WTC11 (cell line): ENCODE data around the gene AURKB. TPM values are rescaled to one million over a fixed set of nuclear protein-coding genes. Genes with fewer than 3 reads are reported as not detected.

Experiments used
- ATAC-seq: fragments of 200-7000 bp; cut with Tn5 transposase; 2 replicates; pipeline ENCODE4 v1.10.0; 2021; ENCODE audit warnings: mild to moderate bottlenecking, moderate library complexity
- CTCF ChIA-PET: fragments of 300-600 bp; sonication (Branson Sonifier 250); formaldehyde crosslinking; loops from one replicate; lab custom pipeline; 2021; ENCODE audit warnings: antibody characterized with exemption; lab: Charles Lee
- POLR2A ChIA-PET: fragments of 350-600 bp; sonication (Branson Sonifier 250); formaldehyde crosslinking; loops from one replicate; lab custom pipeline; 2021; ENCODE audit warnings: antibody characterized with exemption; lab: Charles Lee
- DNase-seq: peaks from one replicate; pipeline ENCODE4 v3.0.0; 2021; ENCODE audit warnings: low spot score
- H3K27ac Mint-ChIP-seq: 2 replicates; pipeline ENCODE4 v1.8.0; 2021; ENCODE audit warnings: mixed read lengths
- H3K27me3 Mint-ChIP-seq: 2 replicates; pipeline ENCODE4 v1.8.0; 2021; ENCODE audit warnings: low read depth, mild to moderate bottlenecking, moderate library complexity, mixed read lengths
- H3K36me3 Mint-ChIP-seq: 2 replicates; pipeline ENCODE4 v1.8.0; 2021; ENCODE audit warnings: mixed read lengths
- H3K4me1 Mint-ChIP-seq: 2 replicates; pipeline ENCODE4 v1.8.0; 2022; ENCODE audit warnings: mixed read lengths
- H3K4me3 Mint-ChIP-seq: 2 replicates; pipeline ENCODE4 v1.8.0; 2021; ENCODE audit warnings: mild to moderate bottlenecking, moderate library complexity, mixed read lengths
- H3K9me3 Mint-ChIP-seq: 2 replicates; pipeline ENCODE4 v1.8.0; 2021; ENCODE audit warnings: mixed read lengths
- EMX1 ChIP-seq: fragments of 250-450 bp; sonication (Bioruptor Pico); IDR thresholded peaks from 2 replicates; pipeline ENCODE4 v1.8.0; 2021; ENCODE audit warnings: mild to moderate bottlenecking
- GABPB1 ChIP-seq: sonication (generic); formaldehyde crosslinking; IDR thresholded peaks from 2 replicates; pipeline ENCODE4 v1.8.1; 2023; ENCODE audit warnings: mild to moderate bottlenecking, missing genetic modification reagents
- GRHL2 ChIP-seq: fragments of 250-450 bp; sonication (Bioruptor Pico); IDR thresholded peaks from 2 replicates; pipeline ENCODE4 v1.8.0; 2022; ENCODE audit warnings: mild to moderate bottlenecking, moderate library complexity; ENCODE audit not compliant: insufficient replicate concordance, severe bottlenecking
- MLX ChIP-seq: sonication (generic); formaldehyde crosslinking; IDR thresholded peaks from 2 replicates; pipeline ENCODE4 v1.8.1; 2023; ENCODE audit warnings: mild to moderate bottlenecking, missing genetic modification reagents, moderate library complexity
- MYBL2 ChIP-seq: sonication (generic); formaldehyde crosslinking; IDR thresholded peaks from 2 replicates; pipeline ENCODE4 v1.8.1; 2023; ENCODE audit warnings: mild to moderate bottlenecking, moderate library complexity, missing genetic modification reagents
- NFYB ChIP-seq: sonication (generic); formaldehyde crosslinking; conservative IDR thresholded peaks from 2 replicates; pipeline ENCODE4 v1.8.0; 2022; ENCODE audit warnings: low read depth, missing genetic modification reagents
- SOX15 ChIP-seq: fragments of 250-450 bp; sonication (Bioruptor Pico); IDR thresholded peaks from 2 replicates; pipeline ENCODE4 v1.9.0; 2021; ENCODE audit warnings: mild to moderate bottlenecking
- STAT6 ChIP-seq: sonication (generic); formaldehyde crosslinking; conservative IDR thresholded peaks from 2 replicates; pipeline ENCODE4 v1.8.1; 2023; ENCODE audit warnings: mild to moderate bottlenecking, low read depth, missing genetic modification reagents, moderate library complexity
- TP53 ChIP-seq: sonication (generic); formaldehyde crosslinking; IDR thresholded peaks from 2 replicates; pipeline ENCODE4 v1.8.1; 2023; ENCODE audit warnings: mild to moderate bottlenecking, missing genetic modification reagents
- ZNF138 ChIP-seq: sonication (generic); formaldehyde crosslinking; conservative IDR thresholded peaks from 2 replicates; pipeline ENCODE4 v1.8.1; 2022; ENCODE audit warnings: mild to moderate bottlenecking, moderate library complexity, missing genetic modification reagents
- ZNF263 ChIP-seq: sonication (generic); formaldehyde crosslinking; IDR thresholded peaks from 2 replicates; pipeline ENCODE4 v1.8.1; 2022; ENCODE audit warnings: low read depth, mild to moderate bottlenecking, moderate library complexity, missing genetic modification reagents
- total RNA-seq: library from RNA; stranded (reverse); gene quantifications from 3 replicates; pipeline ENCODE4 v1.2.3, GENCODE V29; 2021
- TF ChIP-seq, protein P1 (sequence below): sonication (generic); formaldehyde crosslinking; IDR thresholded peaks from 2 replicates; pipeline ENCODE4 v1.8.1; 2023; ENCODE audit warnings: mild to moderate bottlenecking, missing genetic modification reagents, borderline replicate concordance
- TF ChIP-seq, protein P2 (sequence below): fragments of 250-450 bp; sonication (Bioruptor Pico); conservative IDR thresholded peaks from 2 replicates; pipeline ENCODE4 v1.9.0; 2021; ENCODE audit warnings: mild to moderate bottlenecking

AURKB gene
- total RNA-seq, 1 experiment from 2014 or later, result 215 TPM

GRCh38 chr17:8234361-8235270 is 24.2 kb upstream of the AURKB start:
- ChIA-PET CTCF (interaction anchor here (1.2 kb wide), 1 partner anchor 66 kb away, joined by 3 read pairs; no protein-coding TSS in a partner anchor), POLR2A (no interaction called here)
- Mint-ChIP-seq H3K4me3 (no peak overlapping the region), H3K4me1 (no peaks in the 10 kb centered on the region), H3K36me3 (peaks cover 71% of the 10 kb centered on the region), H3K27ac (no peak overlapping the region), H3K27me3 (no peaks in the 10 kb centered on the region), H3K9me3 (no peaks in the 10 kb centered on the region)
- no peak for ATAC-seq
- DNase-seq, result no peak
- no peak for TF ChIP-seq GRHL2 (CRISPR knock-in tag)
- no peak for TF ChIP-seq ZNF138 (CRISPR knock-in tag)
- no peak for TF ChIP-seq ZNF263 (CRISPR knock-in tag)
- no peak for TF ChIP-seq MYBL2 (CRISPR knock-in tag)
- no peak for TF ChIP-seq EMX1 (CRISPR knock-in tag)
- no peak for TF ChIP-seq MLX (CRISPR knock-in tag)
- no peak for TF ChIP-seq SOX15
- TF ChIP-seq GABPB1 (CRISPR knock-in tag), result no peak

GRCh38 chr17:8231701-8232100 is 21.3 kb upstream of the AURKB start:
- H3K4me3 Mint-ChIP-seq, result no peak overlapping the region
- POLR2A ChIA-PET, result interaction anchor here (0.5 kb wide), 1 partner anchor 118 kb away, joined by 3 read pairs; no protein-coding TSS in a partner anchor
- ATAC-seq (no peak), DNase-seq (no peak)
- no peak overlapping the region for H3K27ac Mint-ChIP-seq
- H3K36me3 Mint-ChIP-seq, result peaks cover 69% of the 10 kb centered on the region
- no peaks in the 10 kb centered on the region for H3K27me3 Mint-ChIP-seq
- TF ChIP-seq, protein P1, sequence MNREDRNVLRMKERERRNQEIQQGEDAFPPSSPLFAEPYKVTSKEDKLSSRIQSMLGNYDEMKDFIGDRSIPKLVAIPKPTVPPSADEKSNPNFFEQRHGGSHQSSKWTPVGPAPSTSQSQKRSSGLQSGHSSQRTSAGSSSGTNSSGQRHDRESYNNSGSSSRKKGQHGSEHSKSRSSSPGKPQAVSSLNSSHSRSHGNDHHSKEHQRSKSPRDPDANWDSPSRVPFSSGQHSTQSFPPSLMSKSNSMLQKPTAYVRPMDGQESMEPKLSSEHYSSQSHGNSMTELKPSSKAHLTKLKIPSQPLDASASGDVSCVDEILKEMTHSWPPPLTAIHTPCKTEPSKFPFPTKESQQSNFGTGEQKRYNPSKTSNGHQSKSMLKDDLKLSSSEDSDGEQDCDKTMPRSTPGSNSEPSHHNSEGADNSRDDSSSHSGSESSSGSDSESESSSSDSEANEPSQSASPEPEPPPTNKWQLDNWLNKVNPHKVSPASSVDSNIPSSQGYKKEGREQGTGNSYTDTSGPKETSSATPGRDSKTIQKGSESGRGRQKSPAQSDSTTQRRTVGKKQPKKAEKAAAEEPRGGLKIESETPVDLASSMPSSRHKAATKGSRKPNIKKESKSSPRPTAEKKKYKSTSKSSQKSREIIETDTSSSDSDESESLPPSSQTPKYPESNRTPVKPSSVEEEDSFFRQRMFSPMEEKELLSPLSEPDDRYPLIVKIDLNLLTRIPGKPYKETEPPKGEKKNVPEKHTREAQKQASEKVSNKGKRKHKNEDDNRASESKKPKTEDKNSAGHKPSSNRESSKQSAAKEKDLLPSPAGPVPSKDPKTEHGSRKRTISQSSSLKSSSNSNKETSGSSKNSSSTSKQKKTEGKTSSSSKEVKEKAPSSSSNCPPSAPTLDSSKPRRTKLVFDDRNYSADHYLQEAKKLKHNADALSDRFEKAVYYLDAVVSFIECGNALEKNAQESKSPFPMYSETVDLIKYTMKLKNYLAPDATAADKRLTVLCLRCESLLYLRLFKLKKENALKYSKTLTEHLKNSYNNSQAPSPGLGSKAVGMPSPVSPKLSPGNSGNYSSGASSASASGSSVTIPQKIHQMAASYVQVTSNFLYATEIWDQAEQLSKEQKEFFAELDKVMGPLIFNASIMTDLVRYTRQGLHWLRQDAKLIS (CRISPR knock-in tag), result no peak
- TF ChIP-seq STAT6 (CRISPR knock-in tag), result no peak
- no peak for TF ChIP-seq NFYB (CRISPR knock-in tag)
- H3K4me1 Mint-ChIP-seq, result peaks cover 10% of the 10 kb centered on the region
- no peaks in the 10 kb centered on the region for H3K9me3 Mint-ChIP-seq
- CTCF ChIA-PET, result no interaction called here

DNA sequence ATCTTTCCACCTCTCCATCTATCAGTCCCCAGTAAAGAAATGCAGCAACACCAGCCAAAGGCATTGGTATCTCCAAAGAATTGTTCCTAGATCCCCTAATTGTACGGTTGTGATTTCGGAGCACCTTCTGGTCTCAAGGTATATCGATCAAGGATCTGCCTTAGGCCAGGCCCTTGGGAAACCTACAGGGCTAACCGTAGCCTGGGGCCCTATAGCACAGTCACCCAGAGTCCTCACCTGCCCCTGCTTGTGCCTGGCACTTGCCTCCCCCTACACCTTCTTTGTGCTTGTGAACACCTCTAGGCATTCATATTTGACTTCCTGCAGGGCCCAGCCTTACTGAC is 16.8 kb upstream of the AURKB start:
- Mint-ChIP-seq H3K4me1 (peaks cover 15% of the 10 kb centered on the region), H3K27ac (peak overlapping the region; percentile 69), H3K36me3 (peaks cover 34% of the 10 kb centered on the region), H3K9me3 (no peaks in the 10 kb centered on the region), H3K4me3 (peak overlapping the region; percentile 79), H3K27me3 (peaks cover 4% of the 10 kb centered on the region)
- DNase-seq, result no peak
- TF ChIP-seq, protein P2, sequence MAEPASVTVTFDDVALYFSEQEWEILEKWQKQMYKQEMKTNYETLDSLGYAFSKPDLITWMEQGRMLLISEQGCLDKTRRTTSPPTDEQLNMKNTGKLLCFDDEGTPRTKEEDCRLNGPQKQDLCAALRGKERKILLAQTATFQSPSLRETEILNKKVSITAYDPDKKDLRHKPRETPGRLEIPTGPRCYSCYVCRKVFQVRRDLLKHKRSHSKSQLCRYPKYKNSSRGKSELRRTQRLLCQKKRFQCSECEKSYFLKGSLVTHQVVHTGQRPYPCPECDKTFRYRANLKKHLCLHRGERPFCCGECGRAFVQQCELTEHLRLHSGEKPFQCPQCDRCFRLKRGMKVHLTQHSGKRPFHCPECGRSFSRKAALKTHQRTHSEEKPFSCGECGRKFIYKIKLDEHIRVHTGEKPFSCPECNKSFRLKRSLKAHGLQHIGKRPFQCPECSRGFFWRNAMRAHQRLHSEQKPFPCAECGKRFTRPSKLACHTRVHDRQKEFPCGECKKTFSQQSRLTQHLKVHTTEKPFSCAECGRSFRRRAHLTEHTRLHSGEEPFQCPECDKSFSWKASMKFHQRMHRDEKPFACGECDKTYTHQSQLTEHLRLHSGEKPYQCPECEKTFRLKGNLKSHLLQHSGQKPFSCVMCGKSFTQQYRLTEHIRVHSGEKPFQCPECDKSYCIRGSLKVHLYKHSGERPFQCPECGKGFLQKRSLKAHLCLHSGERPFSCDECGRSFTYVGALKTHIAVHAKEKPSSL (CRISPR knock-in tag), result no peak
- TF ChIP-seq TP53 (CRISPR knock-in tag), result peak; percentile 54; the same call in 1 of the 2 replicates
- ChIA-PET POLR2A (interaction anchor here (0.8 to 2.2 kb wide), 5 partner anchors 17 to 61 kb away, joined by 3 to 15 read pairs (median 4); partner anchors contain the start of genes AURKB, CTC1, PFAS and RANGRF), CTCF (interaction anchor here (0.7 to 1.6 kb wide), 3 partner anchors 28 to 237 kb away, joined by 3 read pairs; no protein-coding TSS in a partner anchor)
- no peak for ATAC-seq
